ENCODE data around the gene EPB41L4A. TPM values are rescaled to one million over a fixed set of nuclear protein-coding genes. Genes with fewer than 3 reads are reported as not detected.

The EPB41L4A gene
- total RNA-seq, 1 experiment from 2014 or later = 5.2 TPM

GRCh38 chr5:112205846-112206245 is 213.2 kb downstream of the EPB41L4A start:
- ChIA-PET POLR2A (interaction anchor here (0.5 to 0.7 kb wide), 2 partner anchors 212 to 419 kb away, joined by 3 to 5 read pairs; no protein-coding TSS in a partner anchor), CTCF (interaction anchor here (0.7 to 1.0 kb wide), 3 partner anchors 157 to 287 kb away, joined by 3 to 9 read pairs (median 6); no protein-coding TSS in a partner anchor)
- peak overlapping the region; percentile 98 for H3K27ac Mint-ChIP-seq
- peaks cover 2% of the 10 kb centered on the region; the same call in 1 of the 2 replicates for H3K27me3 Mint-ChIP-seq (ENCODE audit: low read depth)
- ATAC-seq (peak; percentile 94), DNase-seq (ENCODE audit: low spot score) (peak; percentile 44)
- peak overlapping the region; percentile 54 for H3K4me3 Mint-ChIP-seq
- peaks cover 5% of the 10 kb centered on the region; the same call in 1 of the 2 replicates for H3K36me3 Mint-ChIP-seq
- TF ChIP-seq PRDM15 (CRISPR knock-in tag; IDR thresholded peaks at IDR 0.05) (0 out of 2 replicates have a peak, but pooled peaks have one; percentile 38), TEAD4 (CRISPR knock-in tag; IDR thresholded peaks at IDR 0.05) (no peak), E2F5 (CRISPR knock-in tag; IDR thresholded peaks at IDR 0.05) (no peak), ETV6 (CRISPR knock-in tag; IDR thresholded peaks at IDR 0.05) (peak; percentile 73; the same call in 1 of the 2 replicates), E2F1 (CRISPR knock-in tag; IDR thresholded peaks at IDR 0.05) (no peak), NFYB (CRISPR knock-in tag; conservative IDR thresholded peaks at IDR 0.05; ENCODE audit: low read depth) (no peak), ZNF425 (CRISPR knock-in tag; conservative IDR thresholded peaks at IDR 0.05) (no peak), IRF1 (CRISPR knock-in tag; IDR thresholded peaks at IDR 0.05) (no peak), ATF1 (CRISPR knock-in tag; IDR thresholded peaks at IDR 0.05) (no peak), AFF4 (CRISPR knock-in tag; IDR thresholded peaks at IDR 0.05; ENCODE audit: borderline replicate concordance) (no peak)
- H3K4me1 Mint-ChIP-seq = peaks cover 61% of the 10 kb centered on the region
- peaks cover 5% of the 10 kb centered on the region; the same call in 1 of the 2 replicates for H3K9me3 Mint-ChIP-seq

GRCh38 chr5:112203229-112203628 is 215.8 kb downstream of the EPB41L4A start:
- ChIA-PET POLR2A (no interaction called here), CTCF (interaction anchor here (2.0 kb wide), 1 partner anchor 217 kb away, joined by 11 read pairs; no protein-coding TSS in a partner anchor)
- H3K27me3 Mint-ChIP-seq (ENCODE audit: low read depth) = peaks cover 2% of the 10 kb centered on the region; the same call in 1 of the 2 replicates

More at GRCh38 chr5:112203229-112203628, 215.8 kb downstream of the EPB41L4A start:
- H3K27ac Mint-ChIP-seq = no peak overlapping the region
- peaks cover 47% of the 10 kb centered on the region for H3K4me1 Mint-ChIP-seq
- peaks cover 1% of the 10 kb centered on the region; the same call in 1 of the 2 replicates for H3K36me3 Mint-ChIP-seq
- peaks cover 2% of the 10 kb centered on the region; the same call in 1 of the 2 replicates for H3K9me3 Mint-ChIP-seq
- no peak for ATAC-seq
- DNase-seq (ENCODE audit: low spot score) = no peak
- H3K4me3 Mint-ChIP-seq = no peak overlapping the region
- TF ChIP-seq GABPB1 (CRISPR knock-in tag; IDR thresholded peaks at IDR 0.05) (no peak), SOX15 (CRISPR knock-in tag; IDR thresholded peaks at IDR 0.05) (no peak), KAT7 (CRISPR knock-in tag; IDR thresholded peaks at IDR 0.05; ENCODE audit: borderline replicate concordance) (no peak), IRF2 (CRISPR knock-in tag; IDR thresholded peaks at IDR 0.05; ENCODE audit: borderline replicate concordance, low read depth) (no peak), SMAD3 (CRISPR knock-in tag; IDR thresholded peaks at IDR 0.05; ENCODE audit: borderline replicate concordance) (no peak), EMX1 (CRISPR knock-in tag; IDR thresholded peaks at IDR 0.05) (no peak), ATF1 (CRISPR knock-in tag; IDR thresholded peaks at IDR 0.05) (no peak)
